ENCODE measurements around the gene THEMIS2. TPM values are rescaled to one million over a fixed set of nuclear protein-coding genes. Genes with fewer than 3 reads are reported as not detected.

THEMIS2 gene
- total RNA-seq, 1 experiment from 2014 or later = 5.7 TPM

GRCh38 chr1:27891196-27891889, 19.0 kb downstream of the THEMIS2 start:
- no peak overlapping the region for H3K4me2 ChIP-seq (ENCODE audit: low read length)
- H3K36me3 ChIP-seq (ENCODE audit: low read depth, low read length) = peaks cover 49% of the 10 kb centered on the region
- no peaks in the 10 kb centered on the region for H3K9me3 ChIP-seq (ENCODE audit: low read length)

GRCh38 chr1:27894521-27894920, 22.2 kb downstream of the THEMIS2 start:
- Histone ChIP-seq H3K4me1 (ENCODE audit: insufficient read depth, low read length) (no peaks in the 10 kb centered on the region), H3K4me2 (ENCODE audit: low read length) (no peak overlapping the region), H2AFZ (ENCODE audit: low read length) (no peak overlapping the region), H3K27ac (ENCODE audit: low read length) (no peak overlapping the region), H3K4me3 (ENCODE audit: low read length) (no peak overlapping the region), H3F3A (ENCODE audit: low read length, unreplicated experiment) (no peaks in the 10 kb centered on the region), H4K20me1 (ENCODE audit: low read length) (no peaks in the 10 kb centered on the region), H3K9ac (ENCODE audit: low read length) (no peak overlapping the region), H3K27me3 (ENCODE audit: low read length) (no peaks in the 10 kb centered on the region), H3K36me3 (ENCODE audit: low read depth, low read length) (peaks cover 61% of the 10 kb centered on the region), H3K9me2 (replicated peaks; ENCODE audit: low read length) (no peaks in the 10 kb centered on the region), H3K9me3 (ENCODE audit: low read length) (no peaks in the 10 kb centered on the region), H3K79me2 (ENCODE audit: low read length) (no peaks in the 10 kb centered on the region)
- intact Hi-C loops (cut with micrococcal nuclease) = no loop called here
- ChIA-PET POLR2A (ENCODE audit: unreplicated experiment) (no interaction called here), CTCF (no interaction called here)
- BruUV-seq (replicated peaks) = no TSS peak
- ATAC-seq (no peak), DNase-seq (no peak)
- no peak for TF ChIP-seq CTCF (conservative IDR thresholded peaks at IDR 0.05; ENCODE audit: low read depth, low read length)
- TF ChIP-seq EZH2phosphoT487 (IDR thresholded peaks at IDR 0.05; ENCODE audit: borderline replicate concordance, low read length) = no peak
- no peak for TF ChIP-seq EZH2 (IDR thresholded peaks at IDR 0.05; ENCODE audit: low read length, unreplicated experiment)

More at GRCh38 chr1:27891196-27891889, 19.0 kb downstream of the THEMIS2 start:
- H3F3A ChIP-seq (ENCODE audit: low read length, unreplicated experiment) = no peaks in the 10 kb centered on the region
- ATAC-seq = no peak
- ChIA-PET CTCF (no interaction called here), POLR2A (ENCODE audit: unreplicated experiment) (no interaction called here)
- no peak overlapping the region for H2AFZ ChIP-seq (ENCODE audit: low read length)
- H3K4me3 ChIP-seq (ENCODE audit: low read length) = no peak overlapping the region
- no peaks in the 10 kb centered on the region for H3K9me2 ChIP-seq (replicated peaks; ENCODE audit: low read length)
- no peaks in the 10 kb centered on the region for H4K20me1 ChIP-seq (ENCODE audit: low read length)
- intact Hi-C loops (cut with micrococcal nuclease) = no loop called here
- H3K9ac ChIP-seq (ENCODE audit: low read length) = no peak overlapping the region
- H3K4me1 ChIP-seq (ENCODE audit: insufficient read depth, low read length) = no peaks in the 10 kb centered on the region
- TF ChIP-seq CTCF (conservative IDR thresholded peaks at IDR 0.05; ENCODE audit: low read depth, low read length) (no peak), EZH2phosphoT487 (IDR thresholded peaks at IDR 0.05; ENCODE audit: borderline replicate concordance, low read length) (no peak), EZH2 (IDR thresholded peaks at IDR 0.05; ENCODE audit: low read length, unreplicated experiment) (no peak)
- no peaks in the 10 kb centered on the region for H3K27me3 ChIP-seq (ENCODE audit: low read length)
- DNase-seq = no peak
- no TSS peak for BruUV-seq (replicated peaks)
- no peak overlapping the region for H3K27ac ChIP-seq (ENCODE audit: low read length)
- H3K79me2 ChIP-seq (ENCODE audit: low read length) = no peaks in the 10 kb centered on the region

- no peak overlapping the region for H3K9ac ChIP-seq (ENCODE audit: low read length)
- no TSS peak for BruUV-seq (replicated peaks)
- no peaks in the 10 kb centered on the region for H3K9me2 ChIP-seq (replicated peaks; ENCODE audit: low read length)
- H3F3A ChIP-seq (ENCODE audit: low read length, unreplicated experiment) = no peaks in the 10 kb centered on the region
- no peak overlapping the region for H2AFZ ChIP-seq (ENCODE audit: low read length)
- no peak for DNase-seq
- H3K27me3 ChIP-seq (ENCODE audit: low read length) = no peaks in the 10 kb centered on the region
- ChIA-PET POLR2A (ENCODE audit: unreplicated experiment) (no interaction called here), CTCF (no interaction called here)
- no peak overlapping the region for H3K4me2 ChIP-seq (ENCODE audit: low read length)
- no peak for ATAC-seq
- H3K9me3 ChIP-seq (ENCODE audit: low read length) = no peaks in the 10 kb centered on the region
- H3K4me3 ChIP-seq (ENCODE audit: low read length) = no peak overlapping the region
- no peak overlapping the region for H3K27ac ChIP-seq (ENCODE audit: low read length)
- intact Hi-C loops (cut with micrococcal nuclease) = no loop called here
- no peaks in the 10 kb centered on the region for H4K20me1 ChIP-seq (ENCODE audit: low read length)
- TF ChIP-seq EZH2phosphoT487 (IDR thresholded peaks at IDR 0.05; ENCODE audit: borderline replicate concordance, low read length) (no peak), EZH2 (IDR thresholded peaks at IDR 0.05; ENCODE audit: low read length, unreplicated experiment) (no peak)
- H3K4me1 ChIP-seq (ENCODE audit: insufficient read depth, low read length) = no peaks in the 10 kb centered on the region
- H3K36me3 ChIP-seq (ENCODE audit: low read depth, low read length) = peaks cover 38% of the 10 kb centered on the region
- peaks cover 6% of the 10 kb centered on the region; the same call in 1 of the 2 replicates for H3K79me2 ChIP-seq (ENCODE audit: low read length)
Measured at GRCh38 chr1:27906759-27907158, 34.4 kb downstream of the THEMIS2 start.

All from PC-3 (cell line).